ENCODE measurements around the gene LARGE2. TPM values are rescaled to one million over a fixed set of nuclear protein-coding genes. Genes with fewer than 3 reads are reported as not detected.

The LARGE2 gene
- total and polyA plus RNA-seq, 12 donors, result 0.23 to 0.42 TPM; not detected in 10

DNA sequence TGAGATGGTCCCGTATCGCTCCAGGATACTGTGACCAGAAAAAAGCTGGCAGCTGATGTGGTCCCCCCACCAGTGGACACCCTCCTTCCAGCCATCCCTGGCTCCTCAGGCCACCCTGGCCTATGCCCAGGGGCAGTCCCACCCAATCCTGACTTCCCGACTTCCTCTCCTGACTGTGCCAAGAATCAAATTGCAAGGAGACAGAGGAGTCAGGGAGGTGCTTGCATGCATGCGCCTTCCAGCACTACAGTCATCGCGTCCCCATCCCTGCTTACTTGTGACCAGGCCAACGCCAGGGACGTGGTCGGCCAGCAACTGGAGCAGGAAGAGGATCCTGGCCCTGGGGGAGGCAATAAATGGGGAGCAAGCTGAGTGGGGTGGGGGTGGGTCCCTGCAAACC, 11.8 kb upstream of the LARGE2 start:
- no peaks in the 10 kb centered on the region for H3K27me3 ChIP-seq
- WGBS, 2 donors, result 66 to 85% methylated on average over 9 of the region's 9 CpGs
- no peaks in the 10 kb centered on the region for H3K9me3 ChIP-seq
- DNase-seq (no peak), ATAC-seq (no peak)
- TF ChIP-seq, protein P1, sequence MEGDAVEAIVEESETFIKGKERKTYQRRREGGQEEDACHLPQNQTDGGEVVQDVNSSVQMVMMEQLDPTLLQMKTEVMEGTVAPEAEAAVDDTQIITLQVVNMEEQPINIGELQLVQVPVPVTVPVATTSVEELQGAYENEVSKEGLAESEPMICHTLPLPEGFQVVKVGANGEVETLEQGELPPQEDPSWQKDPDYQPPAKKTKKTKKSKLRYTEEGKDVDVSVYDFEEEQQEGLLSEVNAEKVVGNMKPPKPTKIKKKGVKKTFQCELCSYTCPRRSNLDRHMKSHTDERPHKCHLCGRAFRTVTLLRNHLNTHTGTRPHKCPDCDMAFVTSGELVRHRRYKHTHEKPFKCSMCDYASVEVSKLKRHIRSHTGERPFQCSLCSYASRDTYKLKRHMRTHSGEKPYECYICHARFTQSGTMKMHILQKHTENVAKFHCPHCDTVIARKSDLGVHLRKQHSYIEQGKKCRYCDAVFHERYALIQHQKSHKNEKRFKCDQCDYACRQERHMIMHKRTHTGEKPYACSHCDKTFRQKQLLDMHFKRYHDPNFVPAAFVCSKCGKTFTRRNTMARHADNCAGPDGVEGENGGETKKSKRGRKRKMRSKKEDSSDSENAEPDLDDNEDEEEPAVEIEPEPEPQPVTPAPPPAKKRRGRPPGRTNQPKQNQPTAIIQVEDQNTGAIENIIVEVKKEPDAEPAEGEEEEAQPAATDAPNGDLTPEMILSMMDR (IDR thresholded peaks at IDR 0.05), result no peak
- peaks cover 0 to 4% (median 0%) of the 10 kb centered on the region in 9 donors for H3K4me1 ChIP-seq
- peaks cover 0 to 68% (median 48%) of the 10 kb centered on the region in 9 donors for H3K36me3 ChIP-seq
- intact Hi-C loops (cut with DNase I), result no loop called here
- no peak overlapping the region for H3K4me3 ChIP-seq
- no peak overlapping the region for H3K27ac ChIP-seq

DNA sequence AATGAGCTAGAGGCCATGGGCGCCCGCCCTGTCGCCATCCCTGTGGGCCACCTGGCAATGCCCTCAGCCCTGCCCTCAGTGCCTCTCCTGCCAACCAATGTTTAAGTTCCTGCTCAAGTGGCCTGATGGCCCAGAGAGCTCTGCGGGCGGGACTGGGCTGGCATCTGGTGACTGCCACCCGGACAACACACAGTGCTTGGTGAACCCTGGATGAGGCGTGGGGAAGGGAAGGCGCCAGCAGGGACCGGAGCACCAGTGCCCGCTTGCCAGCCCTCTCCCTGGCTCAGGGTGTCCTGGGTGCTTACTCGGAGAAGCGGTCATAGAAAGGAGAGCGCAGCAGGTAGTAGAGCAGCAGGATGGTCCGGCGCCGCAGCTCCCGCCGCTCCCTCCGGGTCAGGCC, 8.9 kb upstream of the LARGE2 start:
- Histone ChIP-seq H3K9me3 (no peaks in the 10 kb centered on the region), H3K27me3 (no peaks in the 10 kb centered on the region), H3K4me3 (no peak overlapping the region), H3K27ac (no peak overlapping the region), H3K4me1 (peaks cover 9 to 19% (median 15%) of the 10 kb centered on the region in 9 donors), H3K36me3 (peaks cover 0 to 75% (median 48%) of the 10 kb centered on the region in 9 donors)
- intact Hi-C loops (cut with DNase I), result no loop called here
- 96 to 97% methylated on average over 19 of the region's 19 CpGs for WGBS, 2 donors
- DNase-seq, result no peak
- TF ChIP-seq, protein P1 (IDR thresholded peaks at IDR 0.05), result no peak
- no peak for ATAC-seq

DNA sequence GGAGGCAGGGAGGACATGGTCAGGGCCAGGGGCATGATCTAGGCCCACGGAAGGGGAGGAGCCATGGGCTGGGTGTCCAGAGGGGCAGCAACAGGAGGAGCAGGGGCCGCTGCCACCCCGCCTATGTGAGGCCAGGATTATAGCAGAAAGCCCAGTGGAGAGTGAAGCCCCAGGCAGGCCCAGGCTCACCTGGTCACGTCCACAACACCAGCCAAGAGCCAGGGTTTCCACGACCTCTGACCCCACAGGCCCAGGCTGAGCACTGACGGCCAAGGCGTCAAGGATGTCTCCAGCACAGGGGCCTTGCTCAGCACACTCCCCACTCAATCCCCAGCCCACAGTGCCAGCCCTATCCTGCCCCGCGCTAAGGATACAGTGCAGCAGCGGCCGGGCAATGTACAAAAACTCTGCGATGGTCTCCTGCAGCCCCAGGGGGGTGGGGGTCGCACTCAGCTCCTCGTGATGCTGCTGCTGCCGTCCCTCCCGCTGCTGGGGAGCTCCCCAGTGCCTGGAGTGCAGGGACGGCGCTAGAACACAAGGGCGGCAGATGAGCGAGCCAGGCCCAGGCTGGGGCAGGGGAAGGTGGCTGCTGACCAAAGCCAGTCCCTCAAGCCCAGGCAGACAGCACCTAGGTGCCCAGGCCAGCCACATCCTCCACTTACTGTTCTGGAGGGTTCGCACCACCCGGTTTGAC, 8.4 kb upstream of the LARGE2 start:
- TF ChIP-seq, protein P1 (IDR thresholded peaks at IDR 0.05), result no peak
- no peak for ATAC-seq
- 89 to 90% methylated on average over 22 of the region's 22 CpGs for WGBS, 2 donors
- Histone ChIP-seq H3K4me3 (no peak overlapping the region), H3K9me3 (no peaks in the 10 kb centered on the region), H3K27me3 (no peaks in the 10 kb centered on the region), H3K36me3 (peaks cover 0 to 72% (median 48%) of the 10 kb centered on the region in 9 donors), H3K27ac (no peak overlapping the region), H3K4me1 (peaks cover 9 to 25% (median 18%) of the 10 kb centered on the region in 9 donors)
- no peak for DNase-seq
- intact Hi-C loops (cut with DNase I), result no loop called here

DNA sequence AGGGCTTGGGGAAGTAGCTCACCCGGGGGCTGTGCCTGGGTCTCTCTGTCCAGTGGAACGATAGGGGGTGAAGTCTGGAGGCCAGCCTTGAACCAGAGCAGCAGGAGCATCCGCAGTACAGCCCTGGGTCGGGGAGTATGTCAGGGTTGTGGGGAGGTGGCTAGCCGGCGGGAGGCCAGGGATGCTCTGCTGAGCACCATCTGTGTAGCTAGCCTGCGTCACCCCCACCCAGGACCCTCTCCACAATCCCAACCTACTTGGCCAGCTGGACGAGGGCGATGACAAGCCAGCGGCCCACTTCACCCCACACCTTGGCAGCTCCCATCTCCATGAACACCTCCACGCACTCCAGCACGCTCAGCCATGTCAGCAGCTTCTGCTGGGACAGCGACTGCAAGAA, 7.0 kb upstream of the LARGE2 start:
- H3K4me3 ChIP-seq, result no peak overlapping the region
- DNase-seq (no peak), ATAC-seq (no peak)
- no peaks in the 10 kb centered on the region for H3K9me3 ChIP-seq
- H3K36me3 ChIP-seq, result peaks cover 0 to 58% (median 38%) of the 10 kb centered on the region in 9 donors
- H3K27me3 ChIP-seq, result no peaks in the 10 kb centered on the region
- 83 to 88% methylated on average over 13 of the region's 13 CpGs for WGBS, 2 donors
- peaks cover 10 to 38% (median 22%) of the 10 kb centered on the region in 9 donors for H3K4me1 ChIP-seq
- TF ChIP-seq, protein P1 (IDR thresholded peaks at IDR 0.05), result no peak
- H3K27ac ChIP-seq, result no peak overlapping the region
- intact Hi-C loops (cut with DNase I), result loop anchor here in 3 of 10 donors (5.0 kb wide), 3 partner anchors 53 to 73 kb away; partner anchors contain the start of gene CRY2 (in 1 of the 3)

All from heart right ventricle (tissue), 16 donors.